ENCODE measurements around the gene TFPI. TPM values are rescaled to one million over a fixed set of nuclear protein-coding genes. Genes with fewer than 3 reads are reported as not detected.

The TFPI gene
- total RNA-seq, 3 donors from 2014 or later, result 16.3 to 46.7 (median 31.5) TPM

DNA sequence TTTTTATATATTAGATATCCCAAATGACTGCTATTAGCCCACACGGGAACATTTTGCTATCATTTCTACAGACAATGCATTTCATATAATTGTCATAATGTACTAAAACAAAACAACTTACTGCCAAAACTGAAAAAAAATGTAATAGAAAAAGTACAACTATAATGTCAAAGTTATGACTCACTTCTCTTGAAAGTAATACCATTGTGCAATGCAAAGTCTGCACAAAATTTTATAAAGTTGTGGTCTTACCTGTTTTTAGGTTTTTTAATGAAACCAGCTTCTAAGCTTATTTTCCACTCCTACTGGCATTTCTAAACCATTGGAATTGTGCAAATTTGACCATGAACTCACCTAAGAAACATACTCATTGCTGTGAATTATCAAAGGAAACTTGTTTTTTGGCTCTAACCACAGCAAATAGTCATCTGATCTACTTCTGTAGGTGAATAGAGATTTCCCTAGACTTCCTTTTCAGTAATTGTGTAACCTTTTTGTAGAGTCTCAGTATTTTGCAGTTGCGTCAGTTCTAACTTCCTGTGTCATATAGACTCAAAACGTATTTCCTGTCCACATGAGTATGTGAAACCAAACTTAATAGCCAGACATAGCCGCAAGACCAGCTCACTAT lies 31.9 kb upstream of the TFPI start:
- no peak overlapping the region for H3K4me3 ChIP-seq
- no peaks in the 10 kb centered on the region for H3K9me3 ChIP-seq
- ATAC-seq (no peak), DNase-seq (no peak)
- no peaks in the 10 kb centered on the region for H3K4me1 ChIP-seq (ENCODE audit: low read depth)
- no peaks in the 10 kb centered on the region for H3K36me3 ChIP-seq (ENCODE audit: low read depth)
- intact Hi-C loops (cut with DNase I, micrococcal nuclease), result no loop called here
- TF ChIP-seq, protein P1, sequence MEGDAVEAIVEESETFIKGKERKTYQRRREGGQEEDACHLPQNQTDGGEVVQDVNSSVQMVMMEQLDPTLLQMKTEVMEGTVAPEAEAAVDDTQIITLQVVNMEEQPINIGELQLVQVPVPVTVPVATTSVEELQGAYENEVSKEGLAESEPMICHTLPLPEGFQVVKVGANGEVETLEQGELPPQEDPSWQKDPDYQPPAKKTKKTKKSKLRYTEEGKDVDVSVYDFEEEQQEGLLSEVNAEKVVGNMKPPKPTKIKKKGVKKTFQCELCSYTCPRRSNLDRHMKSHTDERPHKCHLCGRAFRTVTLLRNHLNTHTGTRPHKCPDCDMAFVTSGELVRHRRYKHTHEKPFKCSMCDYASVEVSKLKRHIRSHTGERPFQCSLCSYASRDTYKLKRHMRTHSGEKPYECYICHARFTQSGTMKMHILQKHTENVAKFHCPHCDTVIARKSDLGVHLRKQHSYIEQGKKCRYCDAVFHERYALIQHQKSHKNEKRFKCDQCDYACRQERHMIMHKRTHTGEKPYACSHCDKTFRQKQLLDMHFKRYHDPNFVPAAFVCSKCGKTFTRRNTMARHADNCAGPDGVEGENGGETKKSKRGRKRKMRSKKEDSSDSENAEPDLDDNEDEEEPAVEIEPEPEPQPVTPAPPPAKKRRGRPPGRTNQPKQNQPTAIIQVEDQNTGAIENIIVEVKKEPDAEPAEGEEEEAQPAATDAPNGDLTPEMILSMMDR (IDR thresholded peaks at IDR 0.05), result no peak

DNA sequence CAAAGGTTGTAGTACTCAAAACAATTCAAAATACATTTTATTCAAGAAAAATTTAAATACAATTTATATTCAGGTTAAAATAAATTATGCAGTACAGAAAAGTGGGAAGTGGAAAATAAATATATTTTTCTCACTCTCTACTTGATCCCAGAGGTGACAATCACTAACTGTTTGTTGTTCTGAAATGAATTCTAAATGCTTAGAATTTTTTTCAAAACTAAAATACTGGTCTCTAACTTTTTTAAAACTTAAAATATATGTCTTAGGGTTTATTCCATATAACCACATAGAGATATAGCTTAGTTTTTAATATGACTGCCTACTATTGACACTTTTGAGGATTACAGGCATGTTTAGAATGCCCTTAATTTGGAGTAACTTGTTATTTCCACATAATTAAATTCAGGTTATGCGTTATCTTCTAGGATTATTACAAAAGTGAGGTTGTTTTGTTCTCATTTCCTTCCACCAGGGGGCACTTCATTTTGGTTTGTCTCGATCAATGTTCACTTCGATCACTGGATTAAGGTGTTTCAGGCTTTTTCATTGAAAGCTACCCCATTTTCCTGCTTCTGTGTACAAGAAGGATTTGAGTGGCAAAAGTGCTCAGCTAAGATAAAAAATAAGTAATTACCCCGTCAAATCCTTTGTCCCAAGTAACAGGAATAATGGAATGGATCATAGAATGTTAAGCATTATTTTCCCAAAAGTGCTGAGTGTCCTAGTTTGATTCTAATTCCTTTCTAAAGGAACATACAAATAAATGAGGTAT lies 27.1 kb upstream of the TFPI start:
- DNase-seq, result peak in 1 of 3 donors; percentile 46
- H3K4me1 ChIP-seq (ENCODE audit: low read depth), result no peaks in the 10 kb centered on the region
- TF ChIP-seq, protein P1 (IDR thresholded peaks at IDR 0.05), result peak; percentile 47
- intact Hi-C loops (cut with DNase I, micrococcal nuclease), result loop anchor here in 1 of 2 donors (2.0 to 5.0 kb wide), 2 partner anchors 79 to 261 kb away; no protein-coding TSS in a partner anchor
- no peak overlapping the region for H3K4me3 ChIP-seq
- H3K9me3 ChIP-seq, result no peaks in the 10 kb centered on the region
- ATAC-seq, result no peak
- no peaks in the 10 kb centered on the region for H3K36me3 ChIP-seq (ENCODE audit: low read depth)

DNA sequence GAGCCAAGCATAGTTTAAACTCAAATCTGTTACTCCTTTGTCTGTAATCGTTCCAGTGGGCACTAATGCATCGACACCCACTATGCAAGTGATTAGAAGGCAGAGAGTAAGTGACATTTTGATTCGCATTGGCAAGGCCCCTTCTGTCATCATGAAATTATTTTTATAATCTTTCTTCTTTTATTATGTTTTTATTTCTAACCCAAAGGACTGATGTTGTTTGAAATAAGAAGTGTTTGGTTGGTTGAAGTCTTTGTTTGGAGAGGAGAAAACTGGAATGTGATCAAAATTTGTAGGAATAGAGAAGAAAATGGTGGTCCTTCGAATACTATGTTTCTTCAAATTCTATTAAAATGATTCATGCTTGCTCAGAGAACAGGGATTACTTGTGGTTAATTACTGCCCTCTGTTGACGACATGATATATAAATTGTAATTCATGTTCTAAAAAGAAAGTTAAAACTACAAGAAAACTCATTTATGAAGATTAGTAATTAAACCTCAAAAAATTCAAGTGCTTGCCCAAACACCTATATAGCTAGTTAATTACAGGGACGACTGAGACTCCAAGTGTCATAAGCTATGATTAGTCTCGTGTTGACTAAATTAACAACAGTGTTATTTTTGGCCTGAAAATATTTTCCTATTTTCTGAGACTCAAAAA lies 26.4 kb upstream of the TFPI start:
- intact Hi-C loops (cut with DNase I, micrococcal nuclease), result loop anchor here in 1 of 2 donors (2.0 to 5.0 kb wide), 2 partner anchors 78 to 262 kb away; no protein-coding TSS in a partner anchor
- Histone ChIP-seq H3K36me3 (ENCODE audit: low read depth) (no peaks in the 10 kb centered on the region), H3K9me3 (no peaks in the 10 kb centered on the region), H3K4me3 (no peak overlapping the region), H3K4me1 (ENCODE audit: low read depth) (no peaks in the 10 kb centered on the region)
- TF ChIP-seq, protein P1 (IDR thresholded peaks at IDR 0.05), result no peak
- no peak for ATAC-seq
- DNase-seq, result no peak

DNA sequence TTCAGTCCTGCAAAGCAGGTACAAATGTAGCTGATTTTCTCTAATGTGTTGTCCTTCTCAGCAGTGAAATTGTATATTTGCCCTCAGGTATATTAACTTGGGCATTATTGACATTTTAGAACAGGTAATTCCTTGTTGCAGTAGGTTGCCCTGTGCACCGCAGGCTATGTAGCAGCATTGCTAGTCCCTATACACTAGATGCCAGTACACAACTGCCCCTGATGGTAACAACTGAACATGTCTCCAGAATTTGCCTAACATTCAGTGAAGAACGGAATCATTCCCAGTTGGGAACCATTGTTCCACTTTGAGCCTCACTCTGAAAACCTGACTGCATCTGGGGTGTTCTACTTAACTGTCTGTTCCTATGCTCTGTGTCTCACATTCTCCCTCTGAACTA lies 23.1 kb upstream of the TFPI start:
- no peaks in the 10 kb centered on the region for H3K9me3 ChIP-seq
- ATAC-seq (no peak), DNase-seq (no peak)
- no peaks in the 10 kb centered on the region for H3K36me3 ChIP-seq (ENCODE audit: low read depth)
- intact Hi-C loops (cut with DNase I, micrococcal nuclease), result no loop called here
- TF ChIP-seq, protein P1 (IDR thresholded peaks at IDR 0.05), result no peak
- no peaks in the 10 kb centered on the region for H3K4me1 ChIP-seq (ENCODE audit: low read depth)
- no peak overlapping the region for H3K4me3 ChIP-seq

DNA sequence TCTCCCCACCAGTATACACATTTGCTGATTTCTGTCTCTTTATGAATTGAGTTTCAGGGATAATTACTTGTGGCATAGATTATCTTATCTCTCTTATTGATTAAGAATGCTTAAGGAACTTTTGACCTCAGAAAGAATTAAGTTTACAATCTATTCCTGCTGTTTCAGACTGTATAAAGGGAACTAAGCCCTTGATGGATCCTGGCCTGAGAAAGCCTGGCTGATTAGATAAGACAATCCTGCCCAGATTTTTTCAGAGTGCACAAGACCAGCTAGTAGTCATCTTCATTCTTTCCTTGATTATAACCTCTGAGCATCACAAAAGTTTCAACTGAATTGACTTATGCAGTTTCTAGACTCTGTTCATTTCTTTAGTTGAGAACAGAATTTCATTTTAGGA lies 22.7 kb upstream of the TFPI start:
- ATAC-seq, result no peak
- no peaks in the 10 kb centered on the region for H3K4me1 ChIP-seq (ENCODE audit: low read depth)
- TF ChIP-seq, protein P1 (IDR thresholded peaks at IDR 0.05), result no peak
- no peaks in the 10 kb centered on the region for H3K9me3 ChIP-seq
- H3K4me3 ChIP-seq, result no peak overlapping the region
- intact Hi-C loops (cut with DNase I, micrococcal nuclease), result no loop called here
- no peaks in the 10 kb centered on the region for H3K36me3 ChIP-seq (ENCODE audit: low read depth)
- DNase-seq, result no peak

All from mucosa of descending colon (tissue), 3 donors.